Brain microvascular endothelial cell (primary cell): Measurements from ENCODE around the gene ATXN10.
"Not testable (repeated sequence)": the region's sequence is repeated elsewhere in the genome, so short reads cannot be mapped to it uniquely, and the experiment has no call there.

ENCODE experiments used
- DNase-seq: peaks from one replicate; pipeline ENCODE4 v3.0.0-alpha.2; 2020
- H3K27ac ChIP-seq: fragments of 250-450 bp; sonication (Bioruptor Pico); 2 replicates; pipeline ENCODE4 v1.5.1; 2020; ENCODE audit warnings: mild to moderate bottlenecking, moderate library complexity
- H3K27me3 ChIP-seq: fragments of 250-450 bp; sonication (Bioruptor Pico); replicated peaks from 2 replicates; pipeline ENCODE4 v1.5.1; 2020; ENCODE audit warnings: mild to moderate bottlenecking
- H3K36me3 ChIP-seq: fragments of 250-450 bp; sonication (Bioruptor Pico); replicated peaks from 2 replicates; pipeline ENCODE4 v1.5.1; 2020; ENCODE audit warnings: mild to moderate bottlenecking
- H3K4me3 ChIP-seq: 2 replicates; pipeline ENCODE4 v1.5.1; 2011; ENCODE audit warnings: low read depth, mild to moderate bottlenecking, control low read depth, low read length, moderate library complexity
- CTCF ChIP-seq: IDR thresholded peaks from 2 replicates; pipeline ENCODE4 v1.5.1; 2011; ENCODE audit warnings: low read depth, mild to moderate bottlenecking, moderate library complexity, low read length, control low read depth, inconsistent platforms; ENCODE audit errors: missing control alignments
- in situ Hi-C: cut with HindIII; loops from 2 replicates; pipeline ENCODE4 v1.10.0; 2017; ENCODE audit warnings: low sequenced_read_pairs, low pct_ligation_motif_present

ATXN10 gene

DNA sequence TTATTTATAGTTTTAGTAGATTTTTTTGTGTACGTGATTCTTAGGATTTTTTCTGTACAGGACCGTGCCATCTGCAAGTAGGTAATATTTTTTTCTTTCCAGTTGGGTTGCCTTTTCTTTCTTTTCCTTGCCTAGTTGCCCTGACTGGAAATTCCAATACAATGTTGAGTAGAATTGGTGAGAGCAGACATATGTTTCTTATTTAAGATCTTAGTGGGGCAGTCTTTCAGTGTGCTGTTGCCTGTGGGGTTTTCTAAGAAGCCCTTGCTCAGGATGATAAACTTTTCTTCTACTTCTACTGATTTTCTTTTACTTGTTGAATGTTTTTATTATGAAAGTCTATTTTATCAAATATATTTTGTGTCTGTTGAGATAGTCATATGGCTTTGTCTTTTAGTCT is 33.0 kb downstream of the ATXN10 start:
- Histone ChIP-seq H3K27ac (no peak overlapping the region), H3K4me3 (no peak overlapping the region), H3K36me3 (peaks cover 32% of the 10 kb centered on the region), H3K27me3 (no peaks in the 10 kb centered on the region)
- in situ Hi-C loops, result no loop called here
- DNase-seq, result no peak
- TF ChIP-seq CTCF, result no peak

- no peak for TF ChIP-seq CTCF
- in situ Hi-C loops, result no loop called here
- no peak overlapping the region for H3K4me3 ChIP-seq
- DNase-seq, result no peak
- H3K27me3 ChIP-seq, result no peaks in the 10 kb centered on the region
- H3K36me3 ChIP-seq, result peaks cover 19% of the 10 kb centered on the region
- H3K27ac ChIP-seq, result no peak overlapping the region
These were observed 36.0 kb downstream of the ATXN10 start for GRCh38 chr22:45707605-45708004.

DNA sequence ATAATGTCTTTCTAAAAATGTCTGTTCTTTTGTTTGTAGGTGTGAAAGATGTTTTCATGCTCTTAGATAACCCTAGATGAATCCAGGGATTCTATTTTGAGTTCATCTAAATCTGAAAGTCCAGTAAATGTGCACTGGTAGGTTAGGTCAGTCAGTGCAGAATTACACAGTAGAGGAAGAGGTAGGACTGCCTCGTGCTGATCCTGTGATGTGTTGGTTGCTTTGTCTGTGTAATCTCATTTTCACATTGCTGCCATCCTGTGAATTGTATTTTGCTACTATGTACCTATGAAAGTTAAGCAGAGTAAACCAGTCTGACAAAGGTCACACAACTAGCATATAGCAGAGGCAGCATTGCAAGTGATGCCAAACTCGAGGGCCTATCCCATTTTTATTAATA is 36.5 kb downstream of the ATXN10 start:
- H3K36me3 ChIP-seq, result peaks cover 13% of the 10 kb centered on the region

DNA sequence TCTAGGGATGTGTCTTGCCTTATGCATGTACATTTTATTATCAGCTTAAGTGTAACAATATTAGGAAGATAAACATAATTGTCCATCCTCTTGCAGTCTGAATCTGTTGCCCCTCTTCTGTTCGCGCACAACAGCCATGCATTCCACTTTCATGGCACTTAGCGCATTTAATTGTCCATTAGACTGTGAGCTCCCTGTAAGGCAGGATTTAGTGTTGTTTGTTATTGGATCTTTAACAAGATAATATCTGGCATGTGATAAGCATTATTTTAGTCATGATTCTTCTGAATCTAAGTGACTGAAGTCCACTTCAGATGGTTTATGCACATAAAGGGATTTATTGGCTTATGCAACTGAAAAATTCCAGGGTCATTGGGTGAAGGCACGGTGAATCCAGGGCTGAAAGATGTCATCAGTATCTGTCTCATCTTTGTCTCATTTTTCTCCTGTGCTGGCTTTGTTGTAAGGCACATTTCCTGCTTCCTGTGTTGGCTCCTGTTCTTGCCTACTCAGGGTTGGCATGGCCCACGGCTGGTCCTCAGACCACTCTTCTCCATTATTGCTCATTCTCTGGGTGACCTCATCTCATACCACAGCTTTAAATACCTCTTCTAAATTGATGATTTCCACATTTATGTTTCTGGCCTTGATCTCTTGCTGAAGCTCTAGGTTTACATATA is 37.6 kb downstream of the ATXN10 start:
- in situ Hi-C loops, result no loop called here
- H3K27ac ChIP-seq, result peak overlapping the region; percentile 29
- no peak for DNase-seq
- no peak overlapping the region for H3K4me3 ChIP-seq
- no peak for TF ChIP-seq CTCF
- peaks cover 9% of the 10 kb centered on the region for H3K36me3 ChIP-seq
- no peaks in the 10 kb centered on the region for H3K27me3 ChIP-seq

More for the DNA sequence above, 36.5 kb downstream of the ATXN10 start:
- no peak for TF ChIP-seq CTCF
- no peak for DNase-seq
- H3K27ac ChIP-seq, result no peak overlapping the region
- no peak overlapping the region for H3K4me3 ChIP-seq
- in situ Hi-C loops, result no loop called here
- no peaks in the 10 kb centered on the region for H3K27me3 ChIP-seq

DNA sequence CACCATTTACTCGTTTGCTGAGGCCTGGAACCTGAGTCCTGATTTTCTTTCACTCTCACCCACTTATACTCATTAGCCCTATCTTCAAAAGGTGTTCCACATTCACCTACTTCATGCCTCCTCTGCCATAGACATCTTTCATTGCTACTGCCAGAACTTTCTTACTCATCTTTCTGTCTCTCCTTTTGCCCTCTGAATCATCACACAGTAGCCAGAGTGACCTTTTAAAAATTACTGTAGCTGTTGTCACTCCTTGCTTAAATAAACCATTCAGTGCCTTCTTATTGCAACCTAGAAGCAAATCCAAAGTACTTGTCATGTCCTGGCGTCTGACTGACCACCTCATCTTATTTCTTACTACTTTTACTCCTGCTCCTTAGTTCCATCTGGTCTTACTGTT is 38.2 kb downstream of the ATXN10 start:
- Histone ChIP-seq H3K4me3 (no peak overlapping the region), H3K27ac (peak overlapping the region; percentile 29), H3K27me3 (no peaks in the 10 kb centered on the region), H3K36me3 (peaks cover 9% of the 10 kb centered on the region)
- DNase-seq, result peak; percentile 37
- in situ Hi-C loops, result no loop called here
- TF ChIP-seq CTCF, result no peak

GRCh38 chr22:45710469-45710868 is 38.8 kb downstream of the ATXN10 start:
- H3K36me3 ChIP-seq, result peaks cover 9% of the 10 kb centered on the region
- no peak for DNase-seq
- in situ Hi-C loops, result no loop called here
- H3K27me3 ChIP-seq, result no peaks in the 10 kb centered on the region
- no peak overlapping the region for H3K4me3 ChIP-seq
- peak overlapping the region; percentile 15 for H3K27ac ChIP-seq
- TF ChIP-seq CTCF, result no peak

- DNase-seq, in situ Hi-C loops, H3K27ac ChIP-seq, H3K4me3 ChIP-seq, H3K36me3 ChIP-seq, H3K27me3 ChIP-seq: not testable (repeated sequence)
These were observed 42.8 kb downstream of the ATXN10 start for GRCh38 chr22:45714390-45714789.
